Neural progenitor cell (in vitro differentiated cells): ENCODE measurements around the gene PLCL1.

ENCODE experiments used
- EZH2 ChIP-seq: fragments of 200-600 bp; sonication (generic); IDR thresholded peaks from 2 replicates; pipeline ENCODE4 v1.6.1; 2017; ENCODE audit warnings: antibody characterized with exemption, mild to moderate bottlenecking, moderate library complexity
- EZH2phosphoT487 ChIP-seq: fragments of 200-600 bp; sonication (generic); IDR thresholded peaks from 2 replicates; pipeline ENCODE4 v1.6.1; 2017; ENCODE audit warnings: antibody characterized with exemption
- TF ChIP-seq, protein P1 (sequence below): fragments of 200-600 bp; sonication (generic); IDR thresholded peaks from 2 replicates; pipeline ENCODE4 v1.5.1; 2017; ENCODE audit warnings: antibody characterized with exemption, mild to moderate bottlenecking

DNA sequence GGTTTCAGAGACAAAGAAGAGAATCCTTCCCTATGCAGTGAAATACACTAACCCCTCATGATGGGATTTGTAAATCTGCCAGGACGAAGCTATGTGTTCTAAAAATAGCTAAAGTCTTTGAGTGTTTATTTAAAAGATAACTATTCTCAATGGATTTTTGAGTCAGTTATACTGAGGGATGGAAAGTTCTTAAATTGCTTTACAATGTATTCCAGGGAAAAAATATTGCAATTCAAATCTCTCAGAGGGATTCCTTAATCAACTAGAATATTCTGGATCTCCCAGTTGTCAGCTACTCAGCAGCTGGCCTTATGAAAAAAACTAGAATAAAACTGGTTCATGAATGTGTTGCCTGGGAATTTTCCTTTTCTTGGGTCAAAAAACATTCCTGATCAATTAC is 312.4 kb downstream of the PLCL1 start:
- TF ChIP-seq, protein P1, sequence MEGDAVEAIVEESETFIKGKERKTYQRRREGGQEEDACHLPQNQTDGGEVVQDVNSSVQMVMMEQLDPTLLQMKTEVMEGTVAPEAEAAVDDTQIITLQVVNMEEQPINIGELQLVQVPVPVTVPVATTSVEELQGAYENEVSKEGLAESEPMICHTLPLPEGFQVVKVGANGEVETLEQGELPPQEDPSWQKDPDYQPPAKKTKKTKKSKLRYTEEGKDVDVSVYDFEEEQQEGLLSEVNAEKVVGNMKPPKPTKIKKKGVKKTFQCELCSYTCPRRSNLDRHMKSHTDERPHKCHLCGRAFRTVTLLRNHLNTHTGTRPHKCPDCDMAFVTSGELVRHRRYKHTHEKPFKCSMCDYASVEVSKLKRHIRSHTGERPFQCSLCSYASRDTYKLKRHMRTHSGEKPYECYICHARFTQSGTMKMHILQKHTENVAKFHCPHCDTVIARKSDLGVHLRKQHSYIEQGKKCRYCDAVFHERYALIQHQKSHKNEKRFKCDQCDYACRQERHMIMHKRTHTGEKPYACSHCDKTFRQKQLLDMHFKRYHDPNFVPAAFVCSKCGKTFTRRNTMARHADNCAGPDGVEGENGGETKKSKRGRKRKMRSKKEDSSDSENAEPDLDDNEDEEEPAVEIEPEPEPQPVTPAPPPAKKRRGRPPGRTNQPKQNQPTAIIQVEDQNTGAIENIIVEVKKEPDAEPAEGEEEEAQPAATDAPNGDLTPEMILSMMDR, result no peak
- TF ChIP-seq EZH2 (no peak), EZH2phosphoT487 (no peak)
